ENCODE measurements around the gene SHMT1.
"Not testable (repeated sequence)": the region's sequence is repeated elsewhere in the genome, so short reads cannot be mapped to it uniquely, and the experiment has no call there.

The SHMT1 gene

DNA sequence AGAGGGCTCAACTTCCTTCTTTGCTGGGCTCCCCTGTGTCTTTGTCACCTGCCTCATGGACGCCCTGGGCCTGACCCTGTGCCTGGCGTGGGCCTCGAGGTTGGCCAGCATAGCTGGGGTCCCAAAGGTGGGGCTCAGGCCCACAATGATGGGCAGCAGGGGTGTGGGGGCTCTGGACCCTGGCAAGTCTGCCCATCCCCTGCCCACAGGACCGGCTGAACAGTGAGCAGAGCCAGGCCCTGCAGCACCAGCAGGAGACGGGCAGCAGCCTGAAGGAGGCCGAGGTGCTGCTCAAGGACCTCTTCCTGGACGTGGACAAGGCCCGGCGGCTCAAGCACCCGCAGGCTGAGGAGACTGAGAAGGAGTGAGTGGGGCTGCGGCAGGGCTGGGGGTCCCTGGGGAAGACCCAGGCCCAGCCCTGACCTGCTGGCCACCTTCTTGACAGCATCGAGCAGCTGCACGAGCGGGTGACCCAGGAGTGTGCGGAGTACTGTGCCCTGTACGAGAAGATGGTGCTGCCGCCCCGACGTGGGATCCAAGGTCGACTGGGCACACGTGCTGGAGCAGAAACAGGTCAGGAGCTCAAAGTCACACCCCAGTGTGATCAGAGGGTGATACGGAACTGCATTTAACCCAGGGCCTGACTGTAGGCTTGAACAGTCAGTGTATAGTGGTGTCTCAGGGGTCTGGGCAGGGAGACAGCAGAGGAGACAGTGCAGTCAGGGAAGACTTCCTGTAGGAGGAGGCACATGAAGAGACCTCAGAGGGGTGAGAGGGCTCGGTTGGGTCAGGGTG is 18.0 kb upstream of the SHMT1 start:
- no peak for TF ChIP-seq GATA1 (IDR thresholded peaks at IDR 0.05; ENCODE audit: low read depth, low read length)
- TF ChIP-seq POLR2A (IDR thresholded peaks at IDR 0.05; ENCODE audit: low read length): no peak
- DNase-seq: no peak

DNA sequence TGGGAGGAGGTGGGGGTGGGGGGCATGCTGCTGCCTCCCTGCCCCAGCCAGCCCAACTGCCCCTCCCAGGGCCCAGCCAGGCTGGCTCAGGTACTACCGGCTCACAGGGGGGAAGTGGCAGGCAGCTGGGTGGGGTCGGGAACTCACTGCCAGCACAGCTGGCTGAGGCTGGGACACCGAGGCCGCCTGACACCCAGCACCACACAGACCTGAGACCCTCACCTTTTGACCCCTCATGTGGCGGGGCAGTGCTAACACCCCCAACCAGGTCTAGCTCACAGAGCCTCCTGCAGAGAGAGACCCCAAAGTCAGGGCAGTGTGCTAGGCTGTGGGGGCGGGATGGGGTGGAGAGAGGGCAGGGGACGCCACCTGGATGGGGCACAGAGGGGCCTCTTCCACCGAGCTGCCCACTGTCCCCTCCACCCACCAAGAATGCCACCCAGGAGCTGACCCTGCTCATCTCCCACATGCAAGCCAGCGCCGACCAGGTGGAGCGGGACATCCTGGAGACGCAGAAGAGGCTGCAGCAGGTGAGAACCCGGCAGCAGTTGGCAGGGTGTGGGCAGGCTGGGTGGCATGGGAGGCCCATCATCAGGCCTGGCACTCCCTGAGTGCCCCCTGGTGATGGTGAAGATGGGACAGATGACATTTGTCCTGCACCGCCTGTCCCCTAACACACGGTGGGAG is 17.3 kb upstream of the SHMT1 start:
- no peak for DNase-seq
- no peak for TF ChIP-seq POLR2A (IDR thresholded peaks at IDR 0.05; ENCODE audit: low read length)

DNA sequence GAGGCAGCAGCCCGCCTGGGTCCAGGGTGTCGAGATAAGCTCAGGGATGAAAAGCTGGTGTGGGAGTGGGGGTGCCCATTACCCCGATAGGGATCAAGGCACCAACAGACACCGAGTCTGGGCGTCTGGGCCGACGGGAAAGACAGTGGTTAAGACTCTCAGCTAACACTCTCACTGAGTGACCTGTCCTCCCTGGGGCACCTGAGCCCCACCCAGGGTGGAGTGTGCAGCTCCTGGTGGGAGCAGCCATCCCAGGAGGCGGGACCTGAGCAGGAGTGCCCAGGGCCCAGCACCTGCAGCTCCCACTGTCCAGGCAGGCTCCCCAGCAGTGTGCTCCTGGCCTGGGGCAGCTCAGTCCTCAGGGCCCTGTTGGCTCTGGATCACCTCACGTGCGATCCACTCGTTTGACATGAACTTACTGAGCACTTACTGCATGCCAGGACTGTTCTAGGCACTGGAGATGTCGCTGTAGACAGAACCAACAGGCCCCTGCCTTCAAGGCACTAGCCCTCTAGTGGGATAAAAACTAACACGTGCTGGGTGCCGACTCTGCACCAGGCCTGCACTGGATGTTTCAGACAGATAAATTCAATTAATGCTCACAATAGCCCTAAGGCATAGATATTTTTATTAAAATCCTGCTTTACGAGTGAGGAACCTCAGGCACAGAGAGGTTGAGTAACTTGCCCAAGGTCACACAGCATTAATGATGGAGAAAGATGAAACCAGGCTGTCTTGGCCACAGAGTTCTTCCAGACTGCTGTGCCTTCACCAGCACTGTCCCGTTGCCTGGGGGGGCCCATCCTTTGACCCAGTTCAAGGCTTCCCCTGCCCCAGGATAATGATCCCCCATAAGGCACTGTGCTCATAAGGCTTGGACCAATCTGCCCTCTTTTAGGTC is 16.1 kb upstream of the SHMT1 start:
- TF ChIP-seq POLR2A (IDR thresholded peaks at IDR 0.05; ENCODE audit: low read length): no peak
- no peak for TF ChIP-seq GATA1 (IDR thresholded peaks at IDR 0.05; ENCODE audit: low read depth, low read length)
- DNase-seq: no peak

DNA sequence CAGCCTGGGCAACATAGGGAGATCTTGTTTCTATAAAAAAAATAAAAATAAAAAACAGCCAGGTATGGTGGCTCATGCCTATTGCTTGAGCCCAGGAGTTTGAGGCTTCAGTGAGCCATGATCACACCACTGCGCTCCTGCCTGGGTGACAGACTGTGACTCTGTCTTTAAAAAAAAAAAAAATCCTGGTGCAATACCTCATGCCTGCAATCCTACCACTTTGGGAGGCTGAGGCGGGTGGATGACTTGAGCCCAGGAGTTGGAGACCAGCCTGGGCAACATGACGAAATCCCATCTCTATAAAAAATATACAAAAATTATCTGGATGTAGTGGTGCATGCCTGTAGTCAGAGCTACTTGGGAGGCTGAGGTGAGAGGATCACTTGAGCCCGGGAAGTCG is 15.3 kb upstream of the SHMT1 start:
- DNase-seq: not testable (repeated sequence)

DNA sequence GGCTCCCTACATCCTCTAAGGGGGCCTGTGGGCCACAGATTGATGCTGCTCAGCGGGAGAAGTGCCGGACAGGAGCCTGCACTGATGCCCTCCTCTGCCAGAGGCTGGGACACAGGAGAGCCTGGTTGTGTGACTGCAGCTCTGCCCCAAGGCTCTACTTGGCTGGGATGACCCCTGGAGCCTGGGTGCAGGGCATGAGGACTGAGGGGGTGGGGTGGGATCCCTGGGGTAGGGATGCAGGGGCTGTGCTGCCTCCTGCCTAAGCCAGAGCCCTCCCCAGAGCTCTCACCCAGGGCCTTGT is 14.8 kb upstream of the SHMT1 start:
- DNase-seq: no peak
- TF ChIP-seq POLR2A (IDR thresholded peaks at IDR 0.05; ENCODE audit: low read length): no peak
- TF ChIP-seq GATA1 (IDR thresholded peaks at IDR 0.05; ENCODE audit: low read depth, low read length): no peak

DNA sequence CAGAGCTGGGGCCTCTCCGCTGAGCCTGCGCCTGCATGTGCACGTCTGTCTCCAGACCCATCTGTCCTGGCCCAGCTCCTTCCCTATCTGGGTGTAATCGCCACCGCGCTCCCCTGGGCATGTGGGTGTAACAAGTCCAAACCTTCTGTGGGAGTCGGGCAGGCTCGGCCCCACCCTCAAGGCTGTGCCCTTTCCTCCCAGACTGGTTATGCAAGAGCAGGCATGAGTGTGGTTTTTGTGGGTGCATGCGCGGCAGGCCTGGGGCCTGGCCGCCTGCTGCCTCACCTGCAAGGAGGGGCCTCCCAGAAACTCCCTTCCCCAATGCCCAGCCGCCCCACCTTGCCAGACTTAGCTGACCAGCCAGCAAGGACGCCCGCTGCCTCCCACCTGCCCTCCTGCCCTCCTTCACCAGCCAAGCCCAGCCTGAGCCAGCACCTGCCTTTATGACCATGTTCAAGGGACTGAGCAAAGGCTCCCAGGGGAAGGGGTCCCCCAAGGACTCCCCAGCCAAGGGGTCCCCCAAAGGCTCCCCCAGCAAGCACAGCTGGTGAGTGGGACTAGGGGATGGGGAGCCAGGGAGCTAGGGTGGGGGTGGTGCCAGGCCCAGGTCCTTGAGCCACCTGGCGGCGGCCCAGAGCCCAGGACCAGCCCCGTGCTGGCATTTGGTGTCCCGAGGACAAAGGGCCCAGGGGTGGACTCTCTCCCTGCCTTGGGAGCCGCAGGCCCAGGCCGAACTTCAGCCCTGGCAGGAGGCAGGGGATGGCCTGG is 14.3 kb upstream of the SHMT1 start, which contains the start of gene EVPLL:
Gene EVPLL (plus strand): TSS at position 342 of the 768 bp plus-strand sequence. CDS start 3,160 bp downstream, outside the sequence.
- TF ChIP-seq POLR2A (IDR thresholded peaks at IDR 0.05; ENCODE audit: low read length): no peak
- no peak for TF ChIP-seq GATA1 (IDR thresholded peaks at IDR 0.05; ENCODE audit: low read depth, low read length)
- DNase-seq: peak; percentile 33 to 50

DNA sequence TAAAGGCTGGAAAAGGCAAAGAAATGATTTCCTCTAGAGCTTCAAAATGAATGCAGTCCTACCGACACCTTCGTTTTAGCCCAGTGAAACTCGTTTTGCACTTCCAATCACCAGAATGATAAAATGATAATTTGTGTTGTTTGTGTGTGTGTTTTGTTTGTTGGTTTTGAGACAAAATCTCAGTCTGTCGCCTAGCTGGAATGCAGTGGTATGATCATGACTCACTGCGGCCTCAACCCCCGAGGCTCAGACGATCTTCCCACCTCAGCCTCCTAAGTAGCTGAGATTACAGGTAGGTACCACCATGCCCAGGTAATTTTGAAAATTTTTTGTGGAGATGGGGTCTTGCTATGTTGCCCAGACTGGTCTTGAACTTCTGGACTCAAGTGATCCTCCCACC is 10.9 kb upstream of the SHMT1 start:
- no peak for DNase-seq
- TF ChIP-seq POLR2A (IDR thresholded peaks at IDR 0.05; ENCODE audit: low read length) (no peak), GATA1 (IDR thresholded peaks at IDR 0.05; ENCODE audit: low read depth, low read length) (no peak)

DNA sequence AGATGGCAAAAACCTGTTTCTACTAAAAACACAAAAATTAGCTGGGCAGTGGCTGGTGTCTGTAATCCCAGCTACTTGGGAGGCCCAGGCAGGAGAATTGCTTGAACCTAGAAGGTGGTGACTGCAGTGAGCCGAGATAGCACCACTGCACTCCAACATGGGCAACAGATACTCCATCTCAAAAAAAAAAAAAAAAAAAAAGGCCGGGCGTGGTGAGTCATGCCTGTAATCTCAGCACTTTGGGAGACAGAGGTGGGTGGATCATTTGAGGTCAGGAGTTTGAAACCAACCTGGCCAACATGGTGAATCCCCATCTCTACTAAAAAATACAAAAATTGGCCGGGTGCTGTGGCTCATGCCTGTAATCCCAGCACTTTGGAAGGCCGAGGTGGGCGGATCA is 9.8 kb upstream of the SHMT1 start:
- DNase-seq: peak in 1 of 2 experiments; percentile 23

DNA sequence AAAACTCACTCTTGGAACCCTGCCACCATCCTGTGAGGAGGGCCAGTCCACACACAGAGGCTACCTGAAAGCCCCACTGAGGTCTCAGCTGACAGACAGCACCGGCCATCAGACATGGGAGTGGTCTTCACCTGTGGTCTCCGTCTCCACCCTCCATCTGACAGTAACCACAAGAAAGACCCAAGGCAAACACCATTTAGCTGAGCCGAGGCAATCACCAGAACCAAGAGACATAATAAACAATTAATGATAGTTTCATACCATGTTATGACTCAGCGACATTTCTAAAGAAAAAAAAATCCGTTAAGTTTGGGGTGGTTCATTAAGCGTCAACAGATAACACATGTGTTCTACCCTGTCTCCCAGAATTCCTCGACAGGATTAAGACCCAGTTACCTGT is 8.1 kb upstream of the SHMT1 start:
- DNase-seq: no peak
- no peak for TF ChIP-seq GATA1 (IDR thresholded peaks at IDR 0.05; ENCODE audit: low read depth, low read length)
- TF ChIP-seq POLR2A (IDR thresholded peaks at IDR 0.05; ENCODE audit: low read length): no peak

DNA sequence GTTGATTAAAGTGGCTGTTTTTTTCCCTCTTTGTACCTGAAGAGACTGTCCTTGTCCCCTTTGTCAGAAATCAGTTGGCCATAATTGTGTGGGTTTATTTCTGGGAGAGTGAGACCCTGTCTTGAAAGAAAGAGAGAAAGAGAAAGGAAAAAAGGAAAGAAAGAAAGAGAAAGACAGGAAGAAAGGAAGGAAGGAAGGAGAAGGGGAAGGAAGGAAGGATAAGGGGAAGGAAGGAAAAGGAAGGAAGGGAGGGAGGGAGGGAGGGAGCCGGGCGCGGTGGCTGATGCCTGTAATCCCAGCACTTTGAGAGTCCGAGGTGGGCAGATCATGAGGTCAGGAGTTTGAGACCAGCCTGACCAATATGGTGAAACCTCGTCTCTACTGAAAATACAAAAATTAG is 7.4 kb upstream of the SHMT1 start:
- TF ChIP-seq POLR2A (IDR thresholded peaks at IDR 0.05; ENCODE audit: low read length) (no peak), GATA1 (IDR thresholded peaks at IDR 0.05; ENCODE audit: low read depth, low read length) (no peak)
- DNase-seq: no peak

DNA sequence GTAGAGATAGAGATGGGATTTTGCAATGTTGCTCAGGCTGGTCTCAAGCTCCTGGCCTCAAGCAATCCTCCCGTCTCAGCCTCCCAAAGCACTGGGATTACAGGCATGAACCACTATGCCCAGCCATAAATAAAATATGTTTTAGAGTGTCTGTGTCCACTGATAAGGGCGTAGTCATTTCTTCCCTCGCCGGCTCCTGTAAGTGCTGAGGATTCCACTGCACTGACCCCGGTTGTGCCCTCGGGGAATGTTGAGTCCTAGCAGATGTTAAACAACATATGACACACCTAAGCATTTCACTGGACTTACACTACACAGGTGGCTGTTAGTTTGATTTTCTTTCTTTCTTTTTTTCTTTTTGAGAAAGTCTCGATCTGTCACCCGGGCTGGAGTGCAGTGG is 5.6 kb upstream of the SHMT1 start:
- TF ChIP-seq POLR2A (IDR thresholded peaks at IDR 0.05; ENCODE audit: low read length): no peak
- no peak for TF ChIP-seq GATA1 (IDR thresholded peaks at IDR 0.05; ENCODE audit: low read depth, low read length)
- no peak for DNase-seq

DNA sequence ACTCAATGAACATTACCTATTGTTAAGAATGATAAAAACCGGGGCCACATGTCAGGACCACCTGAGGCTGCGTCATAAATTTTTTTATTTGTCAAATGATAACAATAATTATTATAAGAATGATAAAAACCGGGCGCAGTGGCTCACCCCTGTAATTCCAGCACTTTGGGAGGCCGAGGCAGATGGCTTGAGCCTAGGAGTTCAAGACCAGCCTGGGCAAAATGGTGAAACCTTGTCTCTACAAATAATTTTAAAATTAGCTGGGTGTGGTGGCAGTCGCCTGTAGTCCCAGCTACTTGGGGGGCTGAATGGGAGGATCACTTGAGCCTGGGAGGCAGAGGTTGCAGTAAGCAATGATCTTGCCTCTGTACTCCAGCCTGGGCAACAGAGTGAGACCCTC is 816 bp upstream of the SHMT1 start:
- no peak for DNase-seq
- TF ChIP-seq GATA1 (IDR thresholded peaks at IDR 0.05; ENCODE audit: low read depth, low read length): no peak
- no peak for TF ChIP-seq POLR2A (IDR thresholded peaks at IDR 0.05; ENCODE audit: low read length)

DNA sequence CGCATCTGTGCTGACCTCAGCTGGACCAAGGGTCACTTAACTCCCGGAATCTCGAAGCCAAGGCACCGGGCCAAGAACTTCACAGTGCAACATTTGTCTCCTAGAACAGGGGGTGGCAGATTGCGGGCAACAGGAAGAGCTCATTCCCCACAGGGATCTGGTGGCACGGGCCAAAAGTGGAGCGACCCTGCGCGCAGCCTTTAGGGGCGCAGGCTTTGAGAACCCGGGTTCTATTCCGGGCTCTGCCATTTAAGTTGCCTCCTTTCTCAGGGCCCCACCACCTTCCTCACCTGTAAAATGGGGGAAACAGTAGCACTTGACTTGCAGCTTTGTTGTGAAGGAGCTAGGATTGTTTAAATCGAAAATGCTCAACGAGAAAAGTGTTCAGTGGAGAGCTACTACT is 651 bp downstream of the SHMT1 start:
- no peak for TF ChIP-seq POLR2A (IDR thresholded peaks at IDR 0.05; ENCODE audit: low read length)
- no peak for TF ChIP-seq GATA1 (IDR thresholded peaks at IDR 0.05; ENCODE audit: low read depth, low read length)
- DNase-seq: peak in 1 of 2 experiments; percentile 56

Data from erythroblast (primary cell).